Measurements from ENCODE around the gene CPB2.

CPB2 gene

GRCh38 chr13:46132109-46132508 lies 27.3 kb upstream of the CPB2 start:
- Histone ChIP-seq H3K27me3 (ENCODE audit: insufficient read depth, low read length, poor library complexity) (no peaks in the 10 kb centered on the region), H4K20me1 (ENCODE audit: insufficient read depth, low read length) (no peaks in the 10 kb centered on the region), H3K9ac (ENCODE audit: low read depth, low read length) (no peak overlapping the region), H3K27ac (ENCODE audit: low read length) (no peak overlapping the region), H3K4me1 (ENCODE audit: insufficient read depth, low read length) (no peaks in the 10 kb centered on the region), H3K4me3 (ENCODE audit: low read depth in 1 of 2, low read length in 2 of 2) (no peak overlapping the region), H3K9me3 (ENCODE audit: insufficient read depth, low read length, severe bottlenecking) (no peaks in the 10 kb centered on the region), H3K79me2 (ENCODE audit: insufficient read depth, low read length) (no peaks in the 10 kb centered on the region), H3K36me3 (ENCODE audit: insufficient read depth, low read length) (peaks cover 98% of the 10 kb centered on the region), H3K4me2 (ENCODE audit: insufficient read depth, low read length) (no peak overlapping the region), H2AFZ (ENCODE audit: low read depth, low read length) (no peak overlapping the region)
- no peak for DNase-seq
- ATAC-seq (ENCODE audit: insufficient read depth, low read depth) = no peak
- TF ChIP-seq, protein P1, sequence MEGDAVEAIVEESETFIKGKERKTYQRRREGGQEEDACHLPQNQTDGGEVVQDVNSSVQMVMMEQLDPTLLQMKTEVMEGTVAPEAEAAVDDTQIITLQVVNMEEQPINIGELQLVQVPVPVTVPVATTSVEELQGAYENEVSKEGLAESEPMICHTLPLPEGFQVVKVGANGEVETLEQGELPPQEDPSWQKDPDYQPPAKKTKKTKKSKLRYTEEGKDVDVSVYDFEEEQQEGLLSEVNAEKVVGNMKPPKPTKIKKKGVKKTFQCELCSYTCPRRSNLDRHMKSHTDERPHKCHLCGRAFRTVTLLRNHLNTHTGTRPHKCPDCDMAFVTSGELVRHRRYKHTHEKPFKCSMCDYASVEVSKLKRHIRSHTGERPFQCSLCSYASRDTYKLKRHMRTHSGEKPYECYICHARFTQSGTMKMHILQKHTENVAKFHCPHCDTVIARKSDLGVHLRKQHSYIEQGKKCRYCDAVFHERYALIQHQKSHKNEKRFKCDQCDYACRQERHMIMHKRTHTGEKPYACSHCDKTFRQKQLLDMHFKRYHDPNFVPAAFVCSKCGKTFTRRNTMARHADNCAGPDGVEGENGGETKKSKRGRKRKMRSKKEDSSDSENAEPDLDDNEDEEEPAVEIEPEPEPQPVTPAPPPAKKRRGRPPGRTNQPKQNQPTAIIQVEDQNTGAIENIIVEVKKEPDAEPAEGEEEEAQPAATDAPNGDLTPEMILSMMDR (IDR thresholded peaks at IDR 0.05; ENCODE audit: borderline replicate concordance, extremely low read depth, low read length, poor library complexity, severe bottlenecking) = no peak
- no peak for TF ChIP-seq EZH2 (IDR thresholded peaks at IDR 0.05; ENCODE audit: borderline replicate concordance, low read depth, low read length, severe bottlenecking)

DNA sequence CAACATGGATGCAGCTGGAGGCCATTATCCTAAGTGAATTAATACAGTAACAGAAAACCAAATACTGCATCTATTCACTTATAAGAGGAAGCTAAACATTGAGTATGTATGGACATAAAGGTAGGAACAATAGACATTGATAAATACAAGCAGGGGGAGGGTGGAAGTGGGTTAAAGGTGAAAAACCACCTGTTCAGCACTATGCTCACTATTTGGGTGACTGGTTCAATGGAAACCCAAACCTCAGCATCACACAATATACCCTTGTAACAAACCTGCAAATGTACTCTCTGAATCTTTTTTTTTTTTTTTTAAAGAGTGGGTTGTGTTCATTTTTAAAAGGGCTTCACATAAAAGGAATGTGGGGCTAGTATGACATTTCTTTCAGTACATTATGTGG lies 26.9 kb upstream of the CPB2 start:
- ATAC-seq (ENCODE audit: insufficient read depth, low read depth) = no peak
- Histone ChIP-seq H3K27ac (ENCODE audit: low read length) (no peak overlapping the region), H3K4me1 (ENCODE audit: insufficient read depth, low read length) (no peaks in the 10 kb centered on the region), H3K4me3 (ENCODE audit: low read depth in 1 of 2, low read length in 2 of 2) (no peak overlapping the region), H3K27me3 (ENCODE audit: insufficient read depth, low read length, poor library complexity) (no peaks in the 10 kb centered on the region), H3K79me2 (ENCODE audit: insufficient read depth, low read length) (no peaks in the 10 kb centered on the region), H3K4me2 (ENCODE audit: insufficient read depth, low read length) (no peak overlapping the region), H3K36me3 (ENCODE audit: insufficient read depth, low read length) (peaks cover 98% of the 10 kb centered on the region), H2AFZ (ENCODE audit: low read depth, low read length) (no peak overlapping the region), H4K20me1 (ENCODE audit: insufficient read depth, low read length) (no peaks in the 10 kb centered on the region), H3K9ac (ENCODE audit: low read depth, low read length) (no peak overlapping the region), H3K9me3 (ENCODE audit: insufficient read depth, low read length, severe bottlenecking) (no peaks in the 10 kb centered on the region)
- DNase-seq = no peak
- TF ChIP-seq, protein P1 (IDR thresholded peaks at IDR 0.05; ENCODE audit: borderline replicate concordance, extremely low read depth, low read length, poor library complexity, severe bottlenecking) = no peak
- no peak for TF ChIP-seq EZH2 (IDR thresholded peaks at IDR 0.05; ENCODE audit: borderline replicate concordance, low read depth, low read length, severe bottlenecking)

- Histone ChIP-seq H3K9ac (ENCODE audit: low read depth, low read length) (no peak overlapping the region), H3K4me2 (ENCODE audit: insufficient read depth, low read length) (no peak overlapping the region), H4K20me1 (ENCODE audit: insufficient read depth, low read length) (0 out of 2 replicates have a peak, but pooled peaks cover 7% of the 10 kb centered on the region), H3K27ac (ENCODE audit: low read length) (no peak overlapping the region), H3K79me2 (ENCODE audit: insufficient read depth, low read length) (no peaks in the 10 kb centered on the region), H2AFZ (ENCODE audit: low read depth, low read length) (no peak overlapping the region), H3K27me3 (ENCODE audit: insufficient read depth, low read length, poor library complexity) (no peaks in the 10 kb centered on the region), H3K36me3 (ENCODE audit: insufficient read depth, low read length) (peaks cover 90% of the 10 kb centered on the region), H3K4me3 (ENCODE audit: low read depth in 1 of 2, low read length in 2 of 2) (no peak overlapping the region), H3K9me3 (ENCODE audit: insufficient read depth, low read length, severe bottlenecking) (no peaks in the 10 kb centered on the region), H3K4me1 (ENCODE audit: insufficient read depth, low read length) (no peaks in the 10 kb centered on the region)
- no peak for ATAC-seq (ENCODE audit: insufficient read depth, low read depth)
- TF ChIP-seq, protein P1 (IDR thresholded peaks at IDR 0.05; ENCODE audit: borderline replicate concordance, extremely low read depth, low read length, poor library complexity, severe bottlenecking) = no peak
- no peak for TF ChIP-seq EZH2 (IDR thresholded peaks at IDR 0.05; ENCODE audit: borderline replicate concordance, low read depth, low read length, severe bottlenecking)
- DNase-seq = no peak
Observed at GRCh38 chr13:46129955-46130618, 25.3 kb upstream of the CPB2 start.

Data from DND-41 (cell line).